Suprapubic skin (tissue), 4 donors: ENCODE data around the gene NCSTN.

Source experiments
- CTCF ChIP-seq, 2 donors: fragments of 200-600 bp in 1 of 2; fragments of 450-650 bp in 1 of 2; sonication (generic) in 1 of 2; IDR thresholded peaks; one replicate each; pipeline ENCODE4 v1.5.1; 2016 to 2019; ENCODE audit warnings: antibody characterized with exemption in 2 of 2, mild to moderate bottlenecking in 1 of 2, moderate library complexity in 1 of 2
- POLR2A ChIP-seq, 2 donors: fragments of 450-650 bp; IDR thresholded peaks; one replicate each; pipeline ENCODE4 v1.6.1; 2017; ENCODE audit warnings: antibody characterized with exemption in 2 of 2, mild to moderate bottlenecking in 2 of 2, moderate library complexity in 2 of 2
- POLR2AphosphoS5 ChIP-seq, 3 donors: sonication (generic); formaldehyde crosslinking; IDR thresholded peaks; one replicate each; pipeline ENCODE4 v1.6.1; 2017; ENCODE audit warnings: antibody characterized with exemption in 3 of 3

- no peak for TF ChIP-seq POLR2A (IDR thresholded peaks at IDR 0.05)
- no peak for TF ChIP-seq CTCF (IDR thresholded peaks at IDR 0.05)
- TF ChIP-seq POLR2AphosphoS5 (IDR thresholded peaks at IDR 0.05), result no peak
Measured at GRCh38 chr1:160367934-160368923, 25.0 kb downstream of the NCSTN start.
